Nucleus accumbens (tissue), 56 donors: ENCODE results near the gene MPZL1.
"Not testable (repeated sequence)": the region's sequence is repeated elsewhere in the genome, so short reads cannot be mapped to it uniquely, and the experiment has no call there.

Experiments used
- DNase-seq, 56 donors: peaks; one replicate each; lab custom pipeline; 2025; lab: John Stamatoyannopoulos, UW

The MPZL1 gene

DNA sequence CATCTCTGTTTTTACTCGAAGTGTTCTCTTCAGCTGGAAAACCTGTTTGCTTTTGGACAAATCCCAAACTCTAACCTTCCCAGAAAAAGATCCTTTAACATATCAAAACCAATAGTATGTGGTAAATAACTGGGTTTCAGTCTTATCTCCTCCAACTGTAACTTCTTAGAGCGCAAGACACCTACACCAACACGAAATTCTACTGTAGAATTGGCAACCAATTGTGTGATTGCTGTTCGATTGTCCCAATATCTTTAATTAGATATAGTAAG is 5.8 kb upstream of the MPZL1 start:
- DNase-seq: no peak

DNA sequence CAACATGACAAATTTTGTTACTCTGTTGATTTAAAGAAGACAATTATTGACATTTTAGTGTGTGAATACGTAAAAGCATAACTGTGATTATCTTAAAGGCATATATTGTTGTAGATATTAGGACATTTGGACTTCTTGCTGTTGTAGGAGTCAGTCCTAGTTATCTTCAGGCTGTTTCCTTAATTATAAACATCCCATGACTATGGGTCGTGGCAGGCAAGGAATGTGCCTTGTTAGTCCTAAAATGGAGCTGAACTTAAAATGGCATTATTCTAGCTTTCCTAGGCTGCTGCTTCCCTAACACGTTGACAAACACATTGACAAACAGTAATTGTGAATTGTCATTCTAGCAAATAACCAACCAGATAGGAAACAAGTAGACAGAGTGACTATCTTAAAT is 4.4 kb upstream of the MPZL1 start:
- no peak for DNase-seq

DNA sequence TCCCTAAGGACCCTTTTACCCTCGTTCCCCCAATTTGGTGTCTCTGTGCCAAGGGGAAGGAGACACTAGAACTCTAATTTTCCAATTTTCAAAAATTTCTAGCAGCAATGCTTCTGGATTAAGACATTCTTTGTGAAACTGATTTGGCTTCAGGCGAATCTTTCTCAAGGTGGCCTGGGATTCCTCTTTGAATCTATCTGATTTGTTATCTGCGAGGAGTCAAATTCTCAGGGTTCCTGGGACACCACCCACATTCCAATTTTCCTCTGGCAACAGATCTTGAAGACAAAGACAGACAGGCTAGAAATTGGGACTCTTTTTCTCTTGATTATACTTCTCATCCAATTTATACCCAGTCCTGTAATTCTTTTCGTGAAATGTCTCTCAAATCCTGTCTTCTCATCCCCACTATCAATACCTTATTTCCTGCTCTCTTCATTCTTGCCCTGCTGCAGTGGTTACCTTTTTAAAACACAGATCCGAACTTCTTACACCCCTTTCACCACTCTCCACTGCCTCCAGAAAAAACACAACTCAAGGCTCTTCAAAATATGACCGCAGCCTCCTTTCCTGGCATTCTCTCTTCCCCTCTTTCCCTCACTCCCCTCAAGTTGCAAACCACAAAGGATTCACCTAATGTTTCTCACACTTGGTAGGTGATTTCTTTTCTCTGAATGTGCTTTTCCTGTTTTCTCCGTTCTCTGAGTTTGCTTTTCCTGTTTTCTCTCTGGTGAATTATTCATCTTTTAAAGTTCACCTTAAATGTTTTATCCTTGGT is 2.7 kb upstream of the MPZL1 start:
- no peak for DNase-seq

DNA sequence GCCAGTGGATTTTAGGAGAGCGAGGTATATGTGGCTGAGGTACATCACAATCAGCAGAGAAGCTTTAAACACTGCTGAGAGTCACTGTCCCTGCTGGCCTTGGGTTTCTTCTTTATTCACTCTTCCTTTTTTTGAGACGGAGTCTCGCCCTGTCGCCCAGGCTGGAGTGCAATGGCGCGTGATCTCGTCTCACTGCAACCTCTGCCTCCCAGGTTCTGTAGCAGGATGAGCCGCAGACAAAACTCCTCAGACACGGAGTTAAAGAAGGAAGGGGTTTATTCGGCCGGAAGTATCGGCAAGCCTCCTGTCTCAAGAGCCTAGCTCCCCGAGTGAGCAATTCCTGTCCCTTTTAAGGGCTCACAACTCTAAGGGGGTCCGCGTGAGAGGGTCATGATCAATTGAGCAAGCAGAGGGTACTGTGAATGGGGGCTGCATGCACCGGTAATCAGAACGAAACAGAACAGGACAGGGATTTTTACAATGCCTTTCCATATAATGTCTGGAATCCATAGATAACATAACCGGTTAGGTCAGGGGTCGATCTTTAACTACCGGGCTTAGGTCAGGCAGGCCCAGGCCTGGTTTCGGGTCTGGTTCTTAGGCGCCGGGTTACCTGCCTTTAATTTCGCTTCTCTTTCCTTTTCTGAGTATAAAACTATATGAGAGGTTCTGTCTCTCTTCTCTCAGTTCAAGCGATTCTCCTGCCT is 1.9 kb upstream of the MPZL1 start:
- peak in 1 of 56 donors; percentile 0 for DNase-seq

DNA sequence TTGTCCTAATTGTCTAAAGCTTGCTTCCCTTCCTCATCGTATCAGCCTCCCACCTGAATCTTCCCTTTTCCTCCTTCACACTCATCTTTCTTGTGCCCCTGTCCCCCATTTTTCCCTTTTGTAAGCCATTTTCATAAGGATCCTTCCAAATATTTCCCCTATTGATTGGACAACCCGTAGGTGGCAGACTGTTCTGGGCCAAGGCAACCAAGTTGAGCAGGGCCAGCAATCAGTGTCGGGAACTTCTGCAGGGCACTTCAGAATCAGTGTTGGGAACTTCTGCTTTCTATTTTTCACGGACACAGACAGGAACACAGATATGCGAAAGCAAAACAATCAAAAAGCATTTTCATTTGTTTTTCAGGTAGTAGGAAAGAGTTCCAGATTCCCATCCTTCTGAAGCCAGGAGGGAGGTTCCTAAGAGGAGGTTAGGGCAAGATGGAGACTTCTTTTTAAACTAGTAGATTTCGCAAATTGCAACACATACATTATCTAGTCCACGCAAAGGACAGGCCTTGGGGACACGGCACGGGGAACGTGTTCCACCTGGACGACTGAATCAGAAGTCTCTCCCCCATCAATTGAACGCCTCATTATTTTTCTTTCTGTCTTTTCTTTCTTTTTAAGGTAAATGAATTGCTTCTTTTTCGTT is 691 bp upstream of the MPZL1 start:
- peak in 39 of 56 donors; percentile 3 to 70 (median 31) for DNase-seq

DNA sequence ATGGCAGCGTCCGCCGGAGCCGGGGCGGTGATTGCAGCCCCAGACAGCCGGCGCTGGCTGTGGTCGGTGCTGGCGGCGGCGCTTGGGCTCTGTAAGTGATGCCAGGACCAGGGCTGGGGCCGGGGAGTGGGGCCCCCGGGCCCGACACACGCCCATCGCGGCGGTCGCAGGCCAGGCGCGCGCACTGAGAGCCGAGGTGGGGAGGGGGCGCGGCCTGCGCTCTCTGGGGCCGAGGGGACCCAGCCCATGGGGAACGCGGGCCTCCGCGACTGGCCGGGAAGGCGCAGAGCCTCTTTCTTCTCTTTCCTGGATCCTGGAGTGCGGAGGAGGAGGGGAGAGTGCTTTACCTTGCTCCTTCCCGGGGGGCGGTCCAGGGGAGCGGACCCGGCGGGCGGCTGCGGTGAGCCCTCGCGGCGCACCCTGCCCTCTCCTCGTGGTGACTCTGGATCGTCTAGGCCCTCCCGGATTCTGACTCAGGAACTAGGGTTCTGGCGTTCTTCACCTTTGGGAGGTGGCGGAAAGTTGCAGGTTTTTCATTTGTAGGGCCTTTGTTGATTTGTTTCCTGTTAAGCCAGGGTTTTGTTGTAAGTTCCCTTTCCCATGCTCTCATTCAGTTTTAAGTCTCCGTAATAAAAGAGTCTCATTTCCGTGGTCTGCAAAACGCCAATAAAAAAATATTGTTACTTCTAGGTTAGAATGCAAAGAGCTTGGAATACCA is 529 bp downstream of the MPZL1 start:
- DNase-seq: peak in 15 of 56 donors; percentile 9 to 52 (median 36)

DNA sequence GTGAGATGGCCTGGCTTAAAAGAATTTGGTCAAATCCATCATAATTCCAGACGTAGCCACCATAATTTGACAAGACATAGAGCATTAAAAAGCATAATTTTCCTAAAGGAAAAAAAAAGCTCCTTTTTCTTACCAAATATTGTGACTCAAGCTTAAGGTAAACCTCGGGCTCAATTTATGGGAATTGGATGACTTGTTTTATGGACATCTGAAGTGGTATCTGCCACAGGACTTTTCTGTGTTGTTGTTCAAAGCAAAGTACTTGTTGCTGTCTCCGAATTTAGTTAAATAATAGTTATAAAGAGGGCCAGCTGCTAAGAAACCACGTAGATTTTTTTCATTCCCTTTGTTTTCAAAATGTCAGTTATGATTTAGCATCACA is 1.1 kb downstream of the MPZL1 start:
- DNase-seq: no peak

DNA sequence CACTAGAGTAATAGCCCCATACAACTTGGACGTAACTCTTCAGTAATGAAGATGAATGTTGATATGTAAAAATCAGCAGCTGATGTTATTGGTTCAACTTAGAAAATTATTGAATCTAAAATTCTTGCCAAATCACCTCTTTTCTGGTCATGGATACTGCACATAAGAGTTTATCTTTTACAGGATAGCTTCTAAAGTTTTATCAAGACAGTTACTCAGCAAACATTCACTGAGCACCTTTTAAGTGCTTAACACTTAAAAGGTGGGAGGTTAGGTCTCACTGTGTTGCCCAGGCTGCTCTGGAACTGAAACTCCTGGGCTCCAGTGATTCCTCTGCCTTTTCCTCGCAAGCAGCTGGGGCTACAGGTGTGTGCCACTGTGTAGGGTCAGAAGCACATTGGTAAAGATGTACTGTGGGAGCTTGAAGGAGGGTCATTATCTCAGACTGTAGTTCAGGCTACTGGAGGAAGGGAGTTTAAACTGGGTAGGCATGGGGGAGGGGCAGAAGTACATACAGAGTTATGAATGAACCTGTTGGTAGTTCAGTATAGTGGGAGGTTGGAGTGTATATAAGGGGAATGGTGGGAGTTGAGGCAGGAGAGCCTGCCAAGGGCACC is 2.0 kb downstream of the MPZL1 start:
- no peak for DNase-seq

DNA sequence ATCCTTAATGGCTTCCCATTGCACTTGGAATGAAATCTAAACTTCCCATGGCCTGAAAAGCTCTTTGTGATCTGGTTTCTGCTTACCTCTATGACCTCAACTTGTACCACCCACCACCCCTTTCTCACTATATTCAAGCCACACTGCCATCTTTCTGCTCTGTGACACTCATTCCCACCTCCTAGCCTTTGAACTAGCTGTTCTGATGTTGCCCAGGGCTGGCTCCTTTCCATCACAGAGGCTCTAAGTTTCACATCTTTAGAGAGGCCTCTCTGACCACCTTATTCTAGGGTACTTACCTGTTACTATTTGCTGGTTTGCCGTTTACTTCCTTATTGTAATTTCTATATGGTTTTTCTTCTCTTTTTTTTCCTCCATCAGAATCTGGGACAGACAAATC is 4.2 kb downstream of the MPZL1 start:
- no peak for DNase-seq

DNA sequence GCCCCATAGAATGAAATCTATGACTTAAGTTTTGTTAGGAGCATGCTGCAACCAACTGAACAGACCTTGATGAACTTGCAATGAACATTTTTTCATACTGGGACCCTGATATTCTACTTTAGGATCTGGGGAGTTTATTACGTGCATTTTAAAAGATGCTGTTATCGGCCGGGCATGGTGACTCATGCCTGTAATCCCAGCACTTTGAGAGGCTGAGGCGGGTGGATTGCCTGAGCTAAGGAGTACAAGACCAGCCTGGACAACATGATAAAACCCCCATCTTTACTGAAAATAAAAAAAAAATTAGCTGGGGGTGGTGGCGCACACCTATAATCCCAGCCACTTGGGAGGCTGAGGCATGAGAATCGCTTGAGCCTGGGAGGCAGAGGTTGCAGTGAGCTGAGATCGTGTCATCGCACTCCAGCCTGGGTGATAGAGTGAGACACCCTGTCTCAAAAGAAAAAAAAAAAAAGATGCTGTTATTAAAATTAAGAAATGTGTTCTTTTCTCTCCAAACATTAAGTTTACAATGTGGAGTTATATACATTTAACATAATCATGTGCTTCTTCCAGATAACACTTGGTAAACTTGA is 7.1 kb downstream of the MPZL1 start:
- no peak for DNase-seq

DNA sequence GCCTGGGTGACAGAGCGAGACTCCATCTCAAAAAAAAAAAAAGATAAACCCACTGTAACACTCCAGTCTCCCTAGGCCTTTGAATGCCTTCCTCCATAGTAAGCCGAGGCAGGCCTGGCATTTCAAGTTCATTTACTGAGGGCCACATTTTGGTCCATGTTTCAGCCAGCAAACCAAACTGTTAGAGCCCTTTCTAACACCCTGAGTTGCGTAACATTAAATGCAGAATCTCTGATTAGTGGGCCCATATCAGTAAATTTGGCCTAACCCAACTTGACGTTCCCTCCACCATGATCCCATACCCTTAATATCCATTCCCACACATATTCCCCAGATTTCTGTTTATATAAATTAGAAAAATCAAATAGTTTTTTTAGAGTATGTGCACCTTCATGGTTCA is 12.4 kb downstream of the MPZL1 start:
- no peak for DNase-seq

DNA sequence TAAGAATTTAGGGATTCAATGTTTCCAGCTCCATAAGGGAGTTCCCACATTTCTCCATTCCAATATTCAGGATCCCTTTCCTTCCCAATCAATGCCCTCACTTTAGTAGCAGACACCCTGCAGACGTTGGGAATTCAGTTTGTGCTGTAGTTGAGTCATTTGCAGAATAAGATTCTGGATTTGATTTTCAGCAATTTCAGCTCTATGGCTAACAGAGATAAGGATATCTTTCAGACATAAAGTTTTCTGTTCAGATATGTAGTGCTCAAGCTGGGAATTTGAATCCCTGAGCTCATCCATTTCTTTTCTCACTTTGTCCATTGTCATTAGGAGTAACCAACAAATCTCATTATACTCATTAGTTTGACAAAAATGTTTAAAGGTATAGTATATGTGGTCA is 13.1 kb downstream of the MPZL1 start:
- no peak for DNase-seq

DNA sequence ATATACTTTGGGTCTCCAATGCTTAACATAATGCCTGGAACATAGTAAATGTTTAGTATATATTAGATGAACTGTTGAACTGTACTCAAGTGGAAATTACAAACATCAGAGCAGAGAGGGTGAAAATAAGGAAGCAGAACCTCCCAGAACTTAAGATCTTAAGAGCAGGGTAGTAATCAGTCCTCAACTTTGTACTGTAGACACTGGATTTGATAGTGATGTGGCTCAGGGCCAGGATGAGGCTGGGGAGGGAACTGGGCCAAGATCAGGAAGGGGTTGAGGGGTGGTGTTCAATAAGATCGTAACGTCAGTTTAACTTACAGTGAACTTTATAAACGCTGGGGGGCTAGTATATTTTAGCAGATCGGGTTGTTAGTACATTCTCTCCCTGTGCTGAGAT is 15.4 kb downstream of the MPZL1 start:
- no peak for DNase-seq

DNA sequence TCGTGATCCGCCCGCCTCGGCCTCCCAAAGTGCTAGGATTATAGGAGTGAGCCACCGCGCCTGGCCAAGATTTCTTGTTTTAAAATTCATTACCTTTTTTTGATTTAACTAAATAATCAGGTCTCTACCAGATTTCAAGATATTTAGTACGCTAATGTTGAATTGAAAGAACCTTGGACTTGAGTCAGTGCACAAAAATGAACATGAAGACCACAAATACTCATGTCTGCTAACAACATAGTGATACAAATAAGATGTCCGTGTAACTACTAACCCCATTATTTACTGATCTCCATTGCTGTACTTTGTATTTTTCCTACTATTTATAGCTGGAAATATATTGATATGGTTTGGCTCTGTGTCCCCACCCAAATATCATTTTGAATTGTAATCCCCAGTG is 16.4 kb downstream of the MPZL1 start:
- DNase-seq: no peak

DNA sequence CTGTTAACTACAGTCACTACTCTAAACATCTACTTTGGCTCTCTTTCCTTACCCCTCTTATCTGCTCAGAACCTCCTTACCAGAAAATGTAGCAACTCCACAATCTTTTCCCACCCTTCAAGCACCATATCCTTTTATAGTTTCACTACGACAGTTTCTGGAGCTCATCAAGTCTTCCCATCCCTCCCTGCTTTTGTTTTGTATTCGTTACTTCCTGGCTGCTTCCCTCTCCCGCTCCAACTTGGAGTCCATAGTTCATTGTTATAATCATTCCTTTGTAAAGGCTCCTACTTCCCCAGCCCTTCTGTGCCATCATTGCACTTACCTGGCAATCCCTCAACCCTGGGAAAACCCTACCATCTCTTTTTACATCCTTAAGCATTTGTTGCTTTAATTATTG is 18.0 kb downstream of the MPZL1 start:
- DNase-seq: no peak

DNA sequence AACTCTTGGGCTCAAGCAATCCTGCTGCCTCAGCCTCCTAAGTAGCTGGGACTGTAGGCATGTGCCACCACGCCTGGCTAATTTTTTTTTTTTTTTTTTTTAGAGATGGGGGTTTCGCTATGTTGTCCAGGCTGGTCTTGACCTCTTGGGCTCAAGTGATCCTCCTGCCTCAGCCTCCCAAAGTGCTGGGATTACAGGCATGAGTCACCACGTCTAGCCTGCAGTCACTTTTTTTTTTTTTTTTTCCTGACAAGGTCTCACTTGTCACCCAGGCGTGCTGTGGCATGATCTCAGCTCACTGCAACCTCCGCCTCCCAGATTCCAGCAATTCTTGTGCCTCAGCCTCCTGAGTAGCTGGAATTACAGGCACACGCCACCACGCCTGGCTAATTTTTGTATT is 19.3 kb downstream of the MPZL1 start:
- DNase-seq: not testable (repeated sequence)

DNA sequence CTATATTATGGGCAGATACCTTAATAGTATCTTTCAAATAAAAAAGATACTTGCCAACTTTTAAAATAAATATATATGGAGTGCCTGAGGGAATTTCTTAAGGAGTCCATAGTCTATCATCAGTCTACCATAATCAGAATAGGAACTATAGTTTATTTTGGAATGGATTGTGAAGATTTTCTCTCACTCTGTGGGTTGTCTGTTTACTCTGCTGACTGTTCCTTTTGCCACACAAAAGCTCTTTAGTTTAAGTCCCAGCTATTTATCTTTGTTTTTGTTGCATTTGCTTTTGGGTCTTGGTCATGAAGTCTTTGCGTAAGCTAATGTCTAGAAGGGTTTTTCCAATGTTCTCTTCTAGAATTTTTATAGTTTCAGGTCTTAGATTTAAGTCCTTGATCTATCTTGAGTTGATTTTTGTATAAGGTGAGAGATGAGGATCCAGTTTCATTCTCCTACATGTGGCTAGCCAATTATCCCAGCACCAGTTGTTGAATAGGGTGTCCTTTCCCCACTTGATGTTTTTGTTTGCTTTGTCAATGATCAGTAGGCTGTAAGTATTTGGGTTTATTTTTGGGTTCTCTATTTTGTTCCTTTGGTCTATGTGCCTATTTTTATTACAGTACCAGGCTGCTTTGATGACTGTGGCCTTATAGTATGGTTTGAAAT is 20.7 kb downstream of the MPZL1 start:
- DNase-seq: not testable (repeated sequence)

DNA sequence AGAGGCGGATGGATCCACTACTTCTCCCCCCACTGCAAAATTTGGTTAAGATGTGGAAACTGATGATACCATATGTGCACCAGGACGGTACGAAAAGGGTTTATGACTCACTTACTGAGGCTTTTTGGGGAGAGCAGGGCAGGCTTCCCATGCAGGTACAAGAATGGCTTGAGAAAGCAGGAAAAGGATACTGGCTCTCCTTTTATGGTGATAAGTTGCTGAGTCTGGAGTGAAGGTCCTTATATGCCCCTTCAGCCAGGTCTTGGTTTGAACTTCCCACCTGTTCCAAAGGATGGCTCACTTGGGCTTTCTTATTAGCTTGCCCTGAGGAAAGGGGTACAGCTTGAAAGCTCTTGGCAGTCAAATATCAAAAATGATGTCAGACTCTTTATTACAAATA is 23.1 kb downstream of the MPZL1 start:
- no peak for DNase-seq

DNA sequence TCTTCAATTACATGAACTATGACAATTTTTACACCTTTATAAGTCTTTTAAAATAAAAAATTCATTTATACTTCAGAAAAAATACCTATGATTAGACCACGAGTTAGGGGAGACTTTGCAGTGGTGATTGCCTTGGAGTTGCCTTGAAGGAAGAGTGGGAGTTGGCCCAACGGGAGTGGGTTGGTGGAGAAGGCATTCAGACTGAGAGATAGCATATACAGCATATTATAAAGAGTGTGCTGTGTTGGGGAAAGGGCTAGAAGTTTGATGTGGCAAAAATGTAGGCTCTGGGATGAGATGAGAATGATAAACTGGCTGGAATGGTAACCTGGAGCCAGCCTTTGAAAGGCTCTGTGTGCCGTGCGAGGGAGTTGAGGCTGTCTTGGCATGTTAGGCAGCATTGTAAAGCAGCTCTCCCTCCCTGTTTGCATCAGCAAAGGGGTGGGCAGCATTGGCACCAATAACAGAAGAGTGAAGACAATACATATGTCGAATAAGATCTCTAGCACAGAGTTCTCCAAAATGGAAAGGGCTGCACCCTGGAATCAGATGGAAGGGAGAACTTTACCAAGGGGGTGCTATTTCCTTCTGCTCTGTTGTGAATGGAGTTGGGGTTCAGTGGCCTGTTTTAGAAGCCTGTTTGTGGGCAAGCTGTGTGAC is 24.4 kb downstream of the MPZL1 start:
- no peak for DNase-seq
